Stimulated activated naive CD4-positive, alpha-beta T cell (primary cell): ENCODE data around the gene BLOC1S2.
"Not testable (repeated sequence)": the region's sequence is repeated elsewhere in the genome, so short reads cannot be mapped to it uniquely, and the experiment has no call there.

ENCODE experiments used
- DNase-seq, 6 experiments: peaks; one replicate each; lab custom pipeline; 2025; lab: John Stamatoyannopoulos, UW

Gene BLOC1S2

GRCh38 chr10:100286051-100287033, at the start of gene BLOC1S2:
BLOC1S2 (minus strand) TSS chr10:100286680; CDS start chr10:100286659, 21 bp downstream.
- DNase-seq, result peak; percentile 68 to 90 (median 80)

- no peak for DNase-seq
These were observed 48.3 kb upstream of the BLOC1S2 start for GRCh38 chr10:100334762-100335161.

- no peak for DNase-seq
These were observed 47.4 kb upstream of the BLOC1S2 start for GRCh38 chr10:100333661-100334440.

- DNase-seq, result no peak
These were observed 46.6 kb upstream of the BLOC1S2 start for GRCh38 chr10:100333106-100333505.

- no peak for DNase-seq
These were observed 43.6 kb upstream of the BLOC1S2 start, which contains the start of gene PKD2L1 for GRCh38 chr10:100330079-100330478. PKD2L1 (minus strand) TSS chr10:100330228; CDS start chr10:100330103, 125 bp downstream.

GRCh38 chr10:100328198-100328597, 41.7 kb upstream of the BLOC1S2 start:
- DNase-seq, result no peak

- no peak for DNase-seq
These were observed 41.2 kb upstream of the BLOC1S2 start for GRCh38 chr10:100327718-100328009.

- no peak for DNase-seq
These were observed 40.7 kb upstream of the BLOC1S2 start for GRCh38 chr10:100327007-100327717.

GRCh38 chr10:100325158-100325557, 38.7 kb upstream of the BLOC1S2 start:
- no peak for DNase-seq

- DNase-seq, result no peak
These were observed 33.4 kb upstream of the BLOC1S2 start for GRCh38 chr10:100319707-100320402.

GRCh38 chr10:100318207-100318606, 31.7 kb upstream of the BLOC1S2 start:
- no peak for DNase-seq

- DNase-seq, result no peak
These were observed 29.1 kb upstream of the BLOC1S2 start for GRCh38 chr10:100315615-100316014.

- no peak for DNase-seq
These were observed 24.8 kb upstream of the BLOC1S2 start for GRCh38 chr10:100311298-100311697.

GRCh38 chr10:100307684-100308083, 21.2 kb upstream of the BLOC1S2 start:
- no peak for DNase-seq

- DNase-seq, result no peak
These were observed 20.4 kb upstream of the BLOC1S2 start for GRCh38 chr10:100306861-100307260.

GRCh38 chr10:100304414-100304813, 17.9 kb upstream of the BLOC1S2 start:
- no peak for DNase-seq

- no peak for DNase-seq
These were observed 17.3 kb upstream of the BLOC1S2 start for GRCh38 chr10:100303724-100304319.

GRCh38 chr10:100301123-100301522, 14.6 kb upstream of the BLOC1S2 start:
- DNase-seq, result not testable (repeated sequence)

GRCh38 chr10:100297242-100297641, 10.8 kb upstream of the BLOC1S2 start:
- DNase-seq, result no peak

- no peak for DNase-seq
These were observed 6.6 kb upstream of the BLOC1S2 start for GRCh38 chr10:100293066-100293465.

- not testable (repeated sequence) for DNase-seq
These were observed 5.8 kb upstream of the BLOC1S2 start for GRCh38 chr10:100292300-100292699.
